Nephron progenitor cell (in vitro differentiated cells): ENCODE data around the gene FBXL7.

Experiments
- DNase-seq: peaks from one replicate; pipeline ENCODE4 v3.0.0; 2021
- H3K27ac Mint-ChIP-seq: 2 replicates; pipeline ENCODE4 v1.8.0; 2021; ENCODE audit warnings: mild to moderate bottlenecking, moderate library complexity, mixed read lengths
- H3K27me3 Mint-ChIP-seq: 2 replicates; pipeline ENCODE4 v1.8.0; 2021; ENCODE audit warnings: mild to moderate bottlenecking, low read depth, mixed read lengths; ENCODE audit not compliant: poor library complexity
- H3K36me3 Mint-ChIP-seq: 2 replicates; pipeline ENCODE4 v1.8.0; 2021; ENCODE audit warnings: low read depth, mixed read lengths
- H3K4me1 Mint-ChIP-seq: 2 replicates; pipeline ENCODE4 v1.8.0; 2021; ENCODE audit warnings: mixed read lengths
- H3K4me3 Mint-ChIP-seq: 2 replicates; pipeline ENCODE4 v1.8.0; 2021; ENCODE audit warnings: mild to moderate bottlenecking, moderate library complexity, mixed read lengths
- H3K9me3 Mint-ChIP-seq: 2 replicates; pipeline ENCODE4 v1.8.0; 2021; ENCODE audit warnings: mild to moderate bottlenecking, moderate library complexity, mixed read lengths
- TF ChIP-seq, protein P1 (sequence below): fragments of 200-600 bp; sonication (generic); IDR thresholded peaks from 2 replicates; pipeline ENCODE4 v1.5.0; 2021; ENCODE audit warnings: antibody characterized with exemption

Gene FBXL7

DNA sequence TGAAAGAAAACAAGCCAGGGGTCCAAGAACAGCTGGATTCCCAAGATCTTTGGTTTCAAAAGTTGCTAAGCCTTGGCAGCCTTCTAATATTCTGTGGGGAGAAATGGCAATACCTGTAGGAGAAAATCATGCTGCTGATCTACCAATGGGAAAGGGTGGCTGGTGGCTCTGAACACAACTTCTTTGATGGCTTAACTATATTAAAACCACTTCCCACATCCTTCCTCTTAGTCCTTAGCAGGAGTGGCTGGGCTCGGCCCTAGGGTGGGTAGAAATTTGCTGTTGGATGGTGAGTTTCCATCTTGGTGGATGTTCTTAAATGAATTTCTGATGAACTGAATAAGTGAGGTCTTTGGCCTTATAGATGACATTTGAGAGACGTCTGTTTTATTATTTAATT is 19.5 kb upstream of the FBXL7 start:
- no peaks in the 10 kb centered on the region for H3K4me1 Mint-ChIP-seq
- TF ChIP-seq, protein P1, sequence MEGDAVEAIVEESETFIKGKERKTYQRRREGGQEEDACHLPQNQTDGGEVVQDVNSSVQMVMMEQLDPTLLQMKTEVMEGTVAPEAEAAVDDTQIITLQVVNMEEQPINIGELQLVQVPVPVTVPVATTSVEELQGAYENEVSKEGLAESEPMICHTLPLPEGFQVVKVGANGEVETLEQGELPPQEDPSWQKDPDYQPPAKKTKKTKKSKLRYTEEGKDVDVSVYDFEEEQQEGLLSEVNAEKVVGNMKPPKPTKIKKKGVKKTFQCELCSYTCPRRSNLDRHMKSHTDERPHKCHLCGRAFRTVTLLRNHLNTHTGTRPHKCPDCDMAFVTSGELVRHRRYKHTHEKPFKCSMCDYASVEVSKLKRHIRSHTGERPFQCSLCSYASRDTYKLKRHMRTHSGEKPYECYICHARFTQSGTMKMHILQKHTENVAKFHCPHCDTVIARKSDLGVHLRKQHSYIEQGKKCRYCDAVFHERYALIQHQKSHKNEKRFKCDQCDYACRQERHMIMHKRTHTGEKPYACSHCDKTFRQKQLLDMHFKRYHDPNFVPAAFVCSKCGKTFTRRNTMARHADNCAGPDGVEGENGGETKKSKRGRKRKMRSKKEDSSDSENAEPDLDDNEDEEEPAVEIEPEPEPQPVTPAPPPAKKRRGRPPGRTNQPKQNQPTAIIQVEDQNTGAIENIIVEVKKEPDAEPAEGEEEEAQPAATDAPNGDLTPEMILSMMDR = no peak
- peaks cover 7% of the 10 kb centered on the region for H3K9me3 Mint-ChIP-seq
- peaks cover 3% of the 10 kb centered on the region for H3K27me3 Mint-ChIP-seq
- DNase-seq = no peak
- no peak overlapping the region for H3K4me3 Mint-ChIP-seq
- H3K36me3 Mint-ChIP-seq = no peaks in the 10 kb centered on the region
- H3K27ac Mint-ChIP-seq = no peak overlapping the region

DNA sequence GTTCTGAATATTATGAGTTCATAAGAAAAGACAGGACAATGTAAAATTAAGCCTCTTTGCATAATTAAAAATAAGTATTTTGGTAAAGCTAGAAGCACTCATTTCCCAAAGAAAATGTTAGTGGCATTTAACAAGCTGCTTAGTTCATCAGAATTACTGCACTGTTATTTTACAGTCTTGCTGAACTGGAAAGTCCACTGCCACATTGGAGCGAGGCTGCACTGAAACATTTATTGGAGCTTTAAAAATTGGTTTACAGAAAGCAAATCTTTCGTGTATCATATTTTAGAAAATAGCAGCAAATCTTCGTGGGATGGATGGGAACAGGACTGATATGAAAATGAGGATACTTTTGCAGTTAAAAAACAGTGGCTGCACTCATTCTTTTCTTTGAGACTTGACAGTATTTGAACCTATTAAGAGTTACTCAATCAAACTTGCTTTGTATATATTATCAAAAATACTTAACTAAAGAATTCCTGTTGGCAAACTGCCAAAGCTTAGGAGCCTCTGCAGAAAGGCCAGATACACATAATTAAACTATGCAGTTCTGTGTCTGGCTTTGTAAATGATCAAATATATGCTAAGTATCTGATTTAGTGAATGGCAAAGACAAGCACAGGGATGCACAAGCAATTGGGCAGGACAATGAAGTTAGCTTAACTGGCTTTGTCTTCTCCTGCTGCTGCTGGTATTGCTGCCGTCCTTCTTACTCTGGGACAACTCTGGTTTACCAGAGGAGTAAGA is 16.5 kb upstream of the FBXL7 start:
- Mint-ChIP-seq H3K4me1 (no peaks in the 10 kb centered on the region), H3K4me3 (no peak overlapping the region), H3K27me3 (peaks cover 3% of the 10 kb centered on the region), H3K36me3 (no peaks in the 10 kb centered on the region), H3K27ac (no peak overlapping the region), H3K9me3 (peaks cover 3% of the 10 kb centered on the region)
- TF ChIP-seq, protein P1 = no peak
- no peak for DNase-seq

DNA sequence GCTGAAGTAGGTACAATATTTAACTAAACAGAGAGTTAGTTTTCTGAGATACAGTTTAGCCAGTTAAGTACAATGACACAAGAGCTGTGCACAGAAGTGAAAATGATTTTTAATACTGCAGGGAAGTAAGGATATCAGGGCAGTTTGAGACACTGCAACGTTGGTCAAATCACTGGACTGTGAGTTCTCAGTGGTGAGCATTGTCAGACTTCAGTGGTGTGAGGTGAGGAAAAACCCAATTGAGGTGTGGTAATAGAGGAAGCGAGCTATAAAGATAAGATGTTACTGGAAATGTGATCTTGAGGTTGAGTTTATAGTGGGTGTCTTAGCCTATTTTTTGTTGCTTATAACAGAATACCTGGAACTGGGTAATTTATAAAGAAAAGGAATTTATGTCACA is 12.8 kb upstream of the FBXL7 start:
- H3K9me3 Mint-ChIP-seq = no peaks in the 10 kb centered on the region
- H3K4me1 Mint-ChIP-seq = no peaks in the 10 kb centered on the region
- H3K27ac Mint-ChIP-seq = no peak overlapping the region
- no peaks in the 10 kb centered on the region for H3K36me3 Mint-ChIP-seq
- no peak overlapping the region for H3K4me3 Mint-ChIP-seq
- H3K27me3 Mint-ChIP-seq = peaks cover 5% of the 10 kb centered on the region
- no peak for DNase-seq
- TF ChIP-seq, protein P1 = no peak

DNA sequence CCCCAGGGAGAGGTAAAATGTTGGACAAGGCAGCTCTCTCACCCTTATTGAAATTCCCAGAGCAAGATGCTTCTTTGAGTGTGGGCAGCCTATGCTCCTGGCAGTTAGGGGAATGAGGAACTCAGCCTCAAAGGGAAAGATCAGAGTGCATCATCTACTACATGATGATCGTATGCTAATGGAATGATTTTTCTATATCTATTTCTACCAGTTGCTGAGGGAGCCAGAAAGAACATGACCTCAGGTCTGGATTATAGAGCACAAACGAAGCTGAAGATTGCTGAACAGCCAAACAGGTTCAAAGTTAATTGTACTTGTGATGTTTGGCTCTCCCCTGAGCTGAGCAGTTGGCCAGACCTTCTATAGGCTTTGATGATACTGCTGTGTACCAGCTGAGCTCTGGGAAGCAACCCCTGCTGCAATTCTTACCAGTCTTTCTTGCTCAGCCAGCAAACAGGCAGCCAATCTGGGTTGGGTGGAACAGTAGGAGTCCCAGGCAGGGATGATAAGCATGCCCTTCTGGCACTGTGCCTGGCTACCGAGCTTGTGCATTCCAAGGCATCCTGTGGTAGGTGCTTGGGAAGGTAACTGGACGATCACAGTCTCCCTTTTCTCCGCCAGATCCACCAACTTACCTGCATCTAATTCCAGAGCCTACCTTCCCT is 10.3 kb upstream of the FBXL7 start:
- no peak for DNase-seq
- no peaks in the 10 kb centered on the region for H3K4me1 Mint-ChIP-seq
- no peaks in the 10 kb centered on the region for H3K9me3 Mint-ChIP-seq
- H3K27me3 Mint-ChIP-seq = peaks cover 4% of the 10 kb centered on the region
- no peak overlapping the region for H3K4me3 Mint-ChIP-seq
- no peak overlapping the region for H3K27ac Mint-ChIP-seq
- TF ChIP-seq, protein P1 = no peak
- H3K36me3 Mint-ChIP-seq = no peaks in the 10 kb centered on the region

DNA sequence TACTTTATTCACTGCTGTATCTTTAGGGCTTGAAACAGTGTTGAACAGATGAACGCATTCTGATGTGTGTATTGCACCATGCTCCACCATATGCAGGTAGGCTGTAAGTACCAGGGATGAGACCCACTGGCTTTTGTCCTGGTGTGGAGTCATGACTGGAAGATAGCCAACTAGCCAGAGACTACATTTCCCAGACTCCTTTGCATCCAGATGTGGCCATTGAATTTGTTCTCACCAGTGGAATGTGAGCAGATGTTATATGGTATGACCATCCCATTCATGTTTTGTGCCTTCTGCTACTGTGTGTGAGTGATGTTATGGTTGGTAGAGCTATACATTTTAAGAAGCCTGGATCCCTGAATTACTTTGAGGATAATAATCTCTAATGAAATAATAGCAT is 7.4 kb upstream of the FBXL7 start:
- Mint-ChIP-seq H3K4me1 (no peaks in the 10 kb centered on the region), H3K36me3 (no peaks in the 10 kb centered on the region), H3K4me3 (no peak overlapping the region), H3K27me3 (peaks cover 8% of the 10 kb centered on the region), H3K9me3 (no peaks in the 10 kb centered on the region), H3K27ac (no peak overlapping the region)
- TF ChIP-seq, protein P1 = no peak
- no peak for DNase-seq

DNA sequence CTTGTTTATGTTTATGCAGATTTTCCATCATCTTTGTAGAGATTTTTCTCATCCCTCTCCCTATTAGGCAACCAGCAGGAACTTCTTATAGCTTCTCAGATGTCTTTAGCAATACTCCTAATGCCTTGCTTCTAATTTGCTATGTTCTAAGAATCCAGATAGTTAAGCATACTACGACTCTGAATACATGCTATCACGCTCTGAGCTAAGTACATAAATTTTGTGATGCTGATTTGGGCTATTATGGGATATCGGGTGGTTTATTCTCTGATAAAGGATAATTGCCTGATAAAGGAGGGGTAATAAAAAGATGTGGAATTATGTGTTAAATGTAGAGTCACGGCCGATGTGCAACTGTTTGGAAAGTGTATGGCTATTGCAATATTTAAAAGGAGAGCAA is 6.5 kb upstream of the FBXL7 start:
- H3K36me3 Mint-ChIP-seq = no peaks in the 10 kb centered on the region
- TF ChIP-seq, protein P1 = no peak
- no peak for DNase-seq
- peaks cover 9% of the 10 kb centered on the region for H3K4me1 Mint-ChIP-seq
- H3K27ac Mint-ChIP-seq = no peak overlapping the region
- no peaks in the 10 kb centered on the region for H3K9me3 Mint-ChIP-seq
- peaks cover 9% of the 10 kb centered on the region for H3K27me3 Mint-ChIP-seq
- H3K4me3 Mint-ChIP-seq = no peak overlapping the region
